SK-N-SH treated with all-trans-retinoic acid at 6 μM for 48 hours (cell line): Measurements from ENCODE around the gene RELCH.

Experiments used
- PATZ1 ChIP-seq: fragments of 250-450 bp; sonication (Bioruptor Pico); IDR thresholded peaks from 2 replicates; pipeline ENCODE4 v1.8.0; 2020; ENCODE audit warnings: mild to moderate bottlenecking, moderate library complexity, borderline replicate concordance
- POU6F1 ChIP-seq: fragments of 250-450 bp; sonication (Bioruptor Pico); IDR thresholded peaks from 2 replicates; pipeline ENCODE4 v1.8.0; 2021; ENCODE audit warnings: low read depth, mild to moderate bottlenecking, moderate library complexity, borderline replicate concordance
- RARB ChIP-seq: fragments of 250-450 bp; sonication (Bioruptor Pico); IDR thresholded peaks from 2 replicates; pipeline ENCODE4 v1.8.0; 2021; ENCODE audit warnings: mild to moderate bottlenecking, moderate library complexity
- SNAI2 ChIP-seq: fragments of 250-450 bp; sonication (Bioruptor Pico); IDR thresholded peaks from 2 replicates; pipeline ENCODE4 v1.5.0; 2020; ENCODE audit warnings: mild to moderate bottlenecking, moderate library complexity
- TSHZ2 ChIP-seq: fragments of 250-450 bp; sonication (Bioruptor Pico); IDR thresholded peaks from 2 replicates; pipeline ENCODE4 v1.5.0; 2020; ENCODE audit warnings: mild to moderate bottlenecking, moderate library complexity
- ZC3H10 ChIP-seq: fragments of 250-450 bp; sonication (Bioruptor Pico); IDR thresholded peaks from 2 replicates; pipeline ENCODE4 v1.5.1; 2021; ENCODE audit warnings: mild to moderate bottlenecking, moderate library complexity
- ZFP3 ChIP-seq: fragments of 250-450 bp; sonication (Bioruptor Pico); IDR thresholded peaks from 2 replicates; pipeline ENCODE4 v1.5.0; 2020; ENCODE audit warnings: mild to moderate bottlenecking, moderate library complexity
- ZFP30 ChIP-seq: fragments of 450-650 bp; formaldehyde crosslinking; IDR thresholded peaks from 2 replicates; pipeline ENCODE4 v1.5.0; 2022; ENCODE audit warnings: mild to moderate bottlenecking, moderate library complexity
- ZNF8 ChIP-seq: fragments of 450-650 bp; formaldehyde crosslinking; IDR thresholded peaks from 2 replicates; pipeline ENCODE4 v1.5.0; 2020; ENCODE audit warnings: mild to moderate bottlenecking, moderate library complexity

- TF ChIP-seq ZFP30 (CRISPR knock-in tag) (no peak), POU6F1 (no peak), ZNF8 (CRISPR knock-in tag) (no peak), SNAI2 (no peak), ZFP3 (CRISPR knock-in tag) (no peak), PATZ1 (CRISPR knock-in tag) (no peak), ZC3H10 (no peak), TSHZ2 (CRISPR knock-in tag) (no peak), RARB (CRISPR knock-in tag) (no peak)
Observed at GRCh38 chr18:62325806-62326645, 139.0 kb downstream of the RELCH start.
